Glutamatergic neuron (in vitro differentiated cells): ENCODE results near the gene C14orf180. TPM values are rescaled to one million over a fixed set of nuclear protein-coding genes. Genes with fewer than 3 reads are reported as not detected.

ENCODE experiments used
- DNase-seq: peaks from one replicate; pipeline ENCODE4 v3.0.0; 2022
- H3K27ac Mint-ChIP-seq: one replicate; pipeline ENCODE4 v1.8.0; 2020; ENCODE audit warnings: mild to moderate bottlenecking, mixed read lengths, inconsistent platforms; ENCODE audit not compliant: unreplicated experiment
- H3K27me3 Mint-ChIP-seq: one replicate; pipeline ENCODE4 v1.8.0; 2020; ENCODE audit warnings: mild to moderate bottlenecking, moderate library complexity, mixed read lengths, inconsistent platforms; ENCODE audit not compliant: unreplicated experiment
- H3K36me3 Mint-ChIP-seq: one replicate; pipeline ENCODE4 v1.8.0; 2020; ENCODE audit warnings: mild to moderate bottlenecking, mixed read lengths, inconsistent platforms; ENCODE audit not compliant: unreplicated experiment
- H3K4me1 Mint-ChIP-seq: one replicate; pipeline ENCODE4 v1.8.0; 2020; ENCODE audit warnings: mild to moderate bottlenecking, low read depth, mixed read lengths, inconsistent platforms; ENCODE audit not compliant: unreplicated experiment
- H3K4me3 Mint-ChIP-seq: one replicate; pipeline ENCODE4 v1.8.0; 2020; ENCODE audit warnings: mild to moderate bottlenecking, mixed read lengths, inconsistent platforms; ENCODE audit not compliant: unreplicated experiment
- H3K9me3 Mint-ChIP-seq: one replicate; pipeline ENCODE4 v1.8.0; 2020; ENCODE audit warnings: mild to moderate bottlenecking, moderate library complexity, mixed read lengths, inconsistent platforms; ENCODE audit not compliant: unreplicated experiment
- total RNA-seq: library from RNA; stranded (reverse); fragmentation: NEBNext Ultra II Directional; extraction: Animal tissue kit (Norgen Biotek cat#: 25700); gene quantifications from one replicate; pipeline ENCODE4 v1.2.1, GENCODE V29; 2021; ENCODE audit not compliant: unreplicated experiment
- TF ChIP-seq, protein P1 (sequence below): fragments of 200-600 bp; sonication (generic); IDR thresholded peaks from one replicate; pipeline ENCODE4 v1.5.0; 2021; ENCODE audit not compliant: partially characterized antibody, unreplicated experiment

Gene C14orf180
- total RNA-seq, 1 donor from 2014 or later: not detected

DNA sequence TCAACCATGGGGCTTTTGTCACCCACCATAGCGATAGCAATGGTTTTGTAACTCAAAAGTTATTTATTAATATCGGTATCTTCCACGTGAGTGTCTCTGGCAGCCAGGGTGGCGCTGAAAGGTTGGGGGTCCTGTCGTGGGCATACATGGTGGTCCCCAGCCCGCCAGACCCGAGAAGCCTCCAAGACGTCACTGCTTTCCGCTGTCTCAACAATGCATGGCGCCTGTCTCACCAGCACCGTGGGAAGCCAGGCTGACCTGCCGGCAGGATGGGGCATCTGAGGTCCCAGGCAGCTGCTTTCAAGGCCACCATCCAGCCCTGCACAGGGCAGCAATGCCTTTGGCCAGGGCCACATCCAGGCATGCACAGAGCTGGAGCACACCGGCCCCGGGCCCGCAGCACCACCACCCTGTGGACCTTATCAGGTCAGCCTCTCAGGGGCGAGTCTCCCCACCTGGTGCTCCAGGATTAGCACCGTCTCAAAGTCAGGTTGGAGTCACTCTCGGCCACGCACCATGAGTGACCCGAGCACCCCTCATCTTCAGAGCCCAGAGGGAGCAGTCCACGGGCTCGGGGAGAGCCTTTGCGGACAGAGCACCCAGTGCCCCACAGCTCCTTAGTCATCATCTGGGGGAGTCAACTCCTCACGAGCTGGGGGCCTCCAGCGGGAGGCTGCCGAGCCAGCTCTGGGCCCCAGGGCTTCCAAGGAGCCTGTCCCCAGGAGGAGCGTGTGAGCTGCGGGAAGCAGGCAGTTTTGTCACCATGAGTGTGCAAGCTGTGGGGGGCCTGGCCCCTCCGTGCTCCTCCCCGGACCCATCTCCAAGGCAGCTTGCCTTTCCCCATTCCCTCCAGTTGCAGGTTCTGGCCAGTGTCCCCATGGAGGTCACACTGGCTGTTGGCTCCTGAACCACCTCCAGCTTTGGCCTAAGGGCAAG, 14.6 kb upstream of the C14orf180 start:
- no peak for DNase-seq
- no peaks in the 10 kb centered on the region for H3K36me3 Mint-ChIP-seq
- no peak overlapping the region for H3K4me3 Mint-ChIP-seq
- peaks cover 5% of the 10 kb centered on the region for H3K9me3 Mint-ChIP-seq
- H3K27me3 Mint-ChIP-seq: peaks cover 7% of the 10 kb centered on the region
- TF ChIP-seq, protein P1, sequence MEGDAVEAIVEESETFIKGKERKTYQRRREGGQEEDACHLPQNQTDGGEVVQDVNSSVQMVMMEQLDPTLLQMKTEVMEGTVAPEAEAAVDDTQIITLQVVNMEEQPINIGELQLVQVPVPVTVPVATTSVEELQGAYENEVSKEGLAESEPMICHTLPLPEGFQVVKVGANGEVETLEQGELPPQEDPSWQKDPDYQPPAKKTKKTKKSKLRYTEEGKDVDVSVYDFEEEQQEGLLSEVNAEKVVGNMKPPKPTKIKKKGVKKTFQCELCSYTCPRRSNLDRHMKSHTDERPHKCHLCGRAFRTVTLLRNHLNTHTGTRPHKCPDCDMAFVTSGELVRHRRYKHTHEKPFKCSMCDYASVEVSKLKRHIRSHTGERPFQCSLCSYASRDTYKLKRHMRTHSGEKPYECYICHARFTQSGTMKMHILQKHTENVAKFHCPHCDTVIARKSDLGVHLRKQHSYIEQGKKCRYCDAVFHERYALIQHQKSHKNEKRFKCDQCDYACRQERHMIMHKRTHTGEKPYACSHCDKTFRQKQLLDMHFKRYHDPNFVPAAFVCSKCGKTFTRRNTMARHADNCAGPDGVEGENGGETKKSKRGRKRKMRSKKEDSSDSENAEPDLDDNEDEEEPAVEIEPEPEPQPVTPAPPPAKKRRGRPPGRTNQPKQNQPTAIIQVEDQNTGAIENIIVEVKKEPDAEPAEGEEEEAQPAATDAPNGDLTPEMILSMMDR: no peak
- H3K4me1 Mint-ChIP-seq: peaks cover 1% of the 10 kb centered on the region
- H3K27ac Mint-ChIP-seq: no peak overlapping the region

DNA sequence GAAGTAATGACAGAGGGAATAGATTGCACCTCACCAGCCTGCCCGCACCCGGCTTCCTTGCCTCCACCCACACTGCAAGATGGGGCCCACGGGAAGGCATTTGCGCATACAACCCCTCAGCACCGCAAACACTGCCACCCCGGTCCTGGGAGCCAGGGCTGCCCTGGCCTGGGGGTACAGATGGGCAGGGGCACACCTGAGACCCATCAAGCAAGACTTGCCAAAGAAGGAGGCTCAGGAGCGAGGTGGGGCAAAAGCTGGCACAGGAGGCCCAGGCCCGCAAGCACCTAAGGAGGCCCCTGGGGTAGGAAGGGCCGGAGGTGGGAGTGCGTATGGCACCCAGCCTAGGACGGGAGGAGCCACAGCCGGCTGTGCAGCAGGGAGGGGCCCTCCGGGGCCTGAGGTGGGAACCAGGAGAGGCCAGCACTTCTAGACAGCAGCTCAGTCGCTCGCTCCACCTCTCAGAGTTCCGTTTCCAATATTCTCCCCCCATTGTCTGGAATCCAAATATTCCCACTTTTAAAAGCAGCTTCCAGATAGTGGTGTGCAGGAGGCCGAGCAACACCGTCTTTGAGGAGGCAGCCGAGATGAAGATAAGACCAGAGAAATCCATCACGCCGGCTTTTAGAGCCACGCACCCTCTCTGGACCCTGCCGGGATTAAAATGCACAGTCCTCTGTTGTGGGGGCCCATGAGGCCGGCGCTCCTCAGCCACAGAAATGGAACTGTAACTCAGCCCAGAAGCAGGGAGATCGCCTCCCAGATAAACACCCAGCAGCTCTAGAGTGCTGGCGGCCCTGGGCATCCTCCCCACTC, 12.2 kb upstream of the C14orf180 start:
- Mint-ChIP-seq H3K9me3 (no peaks in the 10 kb centered on the region), H3K4me1 (peaks cover 1% of the 10 kb centered on the region), H3K27me3 (peaks cover 2% of the 10 kb centered on the region), H3K4me3 (no peak overlapping the region), H3K27ac (no peak overlapping the region), H3K36me3 (no peaks in the 10 kb centered on the region)
- no peak for DNase-seq
- TF ChIP-seq, protein P1: no peak

DNA sequence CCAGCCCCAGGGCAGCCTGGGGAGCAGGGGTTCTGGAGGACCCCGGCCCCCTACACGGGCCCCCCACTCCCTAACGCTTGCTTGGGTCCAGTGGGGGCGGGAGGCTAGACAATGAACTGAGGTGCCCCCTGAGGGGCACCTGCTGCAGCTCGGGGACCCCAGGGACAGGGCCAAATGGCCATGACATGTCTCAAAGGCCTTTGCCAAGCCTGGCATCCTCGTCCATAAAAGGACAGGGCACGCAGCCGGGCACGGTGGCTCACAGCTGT, 11.7 kb upstream of the C14orf180 start:
- no peak for DNase-seq
- H3K4me1 Mint-ChIP-seq: peaks cover 1% of the 10 kb centered on the region
- TF ChIP-seq, protein P1: no peak
- H3K36me3 Mint-ChIP-seq: no peaks in the 10 kb centered on the region
- no peak overlapping the region for H3K27ac Mint-ChIP-seq
- no peaks in the 10 kb centered on the region for H3K9me3 Mint-ChIP-seq
- peaks cover 2% of the 10 kb centered on the region for H3K27me3 Mint-ChIP-seq
- H3K4me3 Mint-ChIP-seq: no peak overlapping the region

DNA sequence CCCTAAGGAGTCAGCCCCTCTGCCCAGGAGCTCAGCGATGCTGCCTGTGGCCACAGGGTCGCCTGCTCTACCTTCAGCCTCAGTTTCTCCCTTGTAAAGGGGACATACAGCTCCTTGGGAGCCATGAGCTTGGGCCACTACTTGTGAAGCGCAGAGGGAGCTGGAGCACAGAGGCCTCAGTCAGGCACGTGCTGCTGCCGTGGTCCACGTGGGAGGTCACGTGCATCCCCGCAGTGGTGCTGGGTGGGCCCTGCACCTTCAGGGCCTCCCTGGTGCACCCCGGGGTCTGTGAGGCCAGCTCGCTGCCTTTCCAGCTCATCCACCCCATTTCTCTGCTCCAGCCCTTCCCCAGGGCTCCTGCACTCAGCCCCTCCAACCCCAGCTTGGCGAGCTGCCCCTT, 10.9 kb upstream of the C14orf180 start:
- H3K4me1 Mint-ChIP-seq: peaks cover 1% of the 10 kb centered on the region
- H3K27ac Mint-ChIP-seq: no peak overlapping the region
- DNase-seq: no peak
- H3K27me3 Mint-ChIP-seq: peaks cover 2% of the 10 kb centered on the region
- TF ChIP-seq, protein P1: no peak
- no peaks in the 10 kb centered on the region for H3K36me3 Mint-ChIP-seq
- no peaks in the 10 kb centered on the region for H3K9me3 Mint-ChIP-seq
- H3K4me3 Mint-ChIP-seq: no peak overlapping the region

DNA sequence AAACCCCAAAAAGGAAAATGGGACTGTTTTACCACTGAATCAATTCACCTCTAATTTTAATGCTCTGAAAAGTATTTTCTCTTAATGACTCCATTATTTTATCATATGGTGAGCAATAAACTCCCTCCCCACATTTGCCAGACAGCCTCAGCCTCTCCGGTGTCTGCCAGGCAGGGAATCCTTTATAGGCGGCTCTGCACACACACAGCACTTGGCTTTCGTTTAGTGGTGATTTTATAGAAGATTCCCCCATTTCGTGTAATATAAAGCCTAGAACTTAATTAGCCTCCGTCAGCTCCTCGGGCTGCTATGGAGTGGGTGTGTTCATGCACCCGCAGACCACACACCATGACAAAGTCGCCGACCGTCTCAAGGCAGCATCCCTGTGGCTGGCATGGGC, 10.1 kb upstream of the C14orf180 start:
- Mint-ChIP-seq H3K27ac (no peak overlapping the region), H3K4me3 (no peak overlapping the region), H3K36me3 (no peaks in the 10 kb centered on the region), H3K27me3 (peaks cover 2% of the 10 kb centered on the region), H3K4me1 (no peaks in the 10 kb centered on the region), H3K9me3 (no peaks in the 10 kb centered on the region)
- DNase-seq: no peak
- TF ChIP-seq, protein P1: no peak
